Tibial artery (tissue), 4 donors: ENCODE measurements around the gene POU3F2.

Source experiments
- DNase-seq, 2 donors: peaks; one replicate each; pipeline ENCODE4 v3.0.0-alpha.2; 2019
- H3K27ac ChIP-seq, 2 donors: fragments of 200-600 bp; sonication (generic) in 1 of 2; 1 replicate in 1 of 2; 2 replicates in 1 of 2; pipeline ENCODE4 v1.5.1; 2018 to 2019; ENCODE audit warnings: mild to moderate bottlenecking in 1 of 2
- H3K27me3 ChIP-seq, 2 donors: fragments of 200-600 bp; sonication (generic) in 1 of 2; one replicate each; pipeline versions ENCODE4 v1.5.1 to v1.6.0; 2016 to 2019
- H3K36me3 ChIP-seq, 3 donors: fragments of 200-600 bp; sonication (generic) in 2 of 3; one replicate each; pipeline ENCODE4 v1.5.1; 2016 to 2019; ENCODE audit warnings: mild to moderate bottlenecking in 2 of 3
- H3K4me1 ChIP-seq, 4 donors: fragments of 200-600 bp; sonication (generic) in 2 of 4; 1 replicate in 3 of 4; 2 replicates in 1 of 4; pipeline ENCODE4 v1.5.1; 2016 to 2019
- H3K4me3 ChIP-seq, 2 donors: fragments of 200-600 bp; sonication (generic) in 1 of 2; 1 replicate in 1 of 2; 2 replicates in 1 of 2; pipeline ENCODE4 v1.5.1; 2018 to 2019; ENCODE audit warnings: mild to moderate bottlenecking in 2 of 2
- H3K9me3 ChIP-seq, 3 donors: fragments of 200-600 bp; sonication (generic) in 1 of 3; one replicate each; pipeline ENCODE4 v1.5.1; 2016 to 2019
- intact Hi-C: fragments of 100-400 bp; cut with DNase I; formaldehyde crosslinking; loops from one replicate; pipeline ENCODE4 v1.15.0; 2023; ENCODE audit warnings: low total_unique reads
- TF ChIP-seq, protein P1 (sequence below), 2 experiments: fragments of 200-600 bp in 1 of 2; fragments of 450-650 bp in 1 of 2; IDR thresholded peaks; one replicate each; pipeline ENCODE4 v1.5.1; 2017 to 2019; ENCODE audit warnings: antibody characterized with exemption in 2 of 2, mild to moderate bottlenecking in 1 of 2, moderate library complexity in 1 of 2

Gene POU3F2

GRCh38 chr6:98831959-98832283 lies 2.5 kb upstream of the POU3F2 start:
- Histone ChIP-seq H3K27me3 (peaks cover 0 to 77% of the 10 kb centered on the region in 2 donors), H3K9me3 (no peaks in the 10 kb centered on the region), H3K36me3 (no peaks in the 10 kb centered on the region), H3K4me1 (peaks cover 0 to 67% (median 50%) of the 10 kb centered on the region in 4 donors), H3K4me3 (peak overlapping the region in 1 of 2 donors; percentile 68), H3K27ac (no peak overlapping the region)
- intact Hi-C loops = no loop called here
- no peak for DNase-seq
- TF ChIP-seq, protein P1, sequence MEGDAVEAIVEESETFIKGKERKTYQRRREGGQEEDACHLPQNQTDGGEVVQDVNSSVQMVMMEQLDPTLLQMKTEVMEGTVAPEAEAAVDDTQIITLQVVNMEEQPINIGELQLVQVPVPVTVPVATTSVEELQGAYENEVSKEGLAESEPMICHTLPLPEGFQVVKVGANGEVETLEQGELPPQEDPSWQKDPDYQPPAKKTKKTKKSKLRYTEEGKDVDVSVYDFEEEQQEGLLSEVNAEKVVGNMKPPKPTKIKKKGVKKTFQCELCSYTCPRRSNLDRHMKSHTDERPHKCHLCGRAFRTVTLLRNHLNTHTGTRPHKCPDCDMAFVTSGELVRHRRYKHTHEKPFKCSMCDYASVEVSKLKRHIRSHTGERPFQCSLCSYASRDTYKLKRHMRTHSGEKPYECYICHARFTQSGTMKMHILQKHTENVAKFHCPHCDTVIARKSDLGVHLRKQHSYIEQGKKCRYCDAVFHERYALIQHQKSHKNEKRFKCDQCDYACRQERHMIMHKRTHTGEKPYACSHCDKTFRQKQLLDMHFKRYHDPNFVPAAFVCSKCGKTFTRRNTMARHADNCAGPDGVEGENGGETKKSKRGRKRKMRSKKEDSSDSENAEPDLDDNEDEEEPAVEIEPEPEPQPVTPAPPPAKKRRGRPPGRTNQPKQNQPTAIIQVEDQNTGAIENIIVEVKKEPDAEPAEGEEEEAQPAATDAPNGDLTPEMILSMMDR (IDR thresholded peaks at IDR 0.05) = no peak

DNA sequence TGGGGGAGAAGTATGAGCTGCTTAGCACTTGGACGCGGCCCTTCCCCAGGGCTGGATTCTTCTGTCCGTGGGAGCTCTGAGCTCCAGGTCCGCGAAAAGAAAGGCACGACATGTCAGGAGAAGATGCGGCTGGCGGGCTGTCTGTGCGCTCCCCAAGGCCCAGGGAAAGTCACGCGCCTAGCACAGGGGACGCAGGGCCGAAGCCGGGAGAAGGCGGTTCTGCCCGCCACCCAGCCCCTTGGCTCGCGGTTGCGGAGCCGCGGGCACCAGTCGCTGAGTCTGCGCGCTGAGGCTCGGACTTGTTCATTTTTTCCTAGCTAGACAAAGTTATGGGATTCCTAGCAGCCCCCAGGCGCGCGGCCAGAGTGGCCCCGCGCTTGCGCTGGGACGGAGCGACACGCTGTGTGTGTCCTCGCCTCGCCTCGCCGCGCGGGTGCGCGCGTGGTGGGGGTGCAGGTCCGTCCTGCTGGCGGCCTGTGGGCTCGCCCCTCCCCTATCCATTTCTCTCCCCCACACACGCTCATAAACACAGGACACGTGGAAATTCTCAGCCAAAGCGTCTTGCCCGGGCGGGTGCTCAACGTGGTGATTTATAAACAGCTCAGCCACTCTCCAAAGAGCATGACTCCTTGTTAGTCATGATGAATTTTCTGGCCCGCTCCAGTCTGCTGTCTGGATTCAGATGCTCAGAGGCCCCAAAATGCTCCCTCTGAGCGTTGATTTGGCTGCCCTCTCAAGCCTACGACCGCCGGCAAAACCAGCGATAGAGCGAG lies 1.9 kb upstream of the POU3F2 start:
- no peaks in the 10 kb centered on the region for H3K36me3 ChIP-seq
- intact Hi-C loops = no loop called here
- H3K27ac ChIP-seq = no peak overlapping the region
- H3K9me3 ChIP-seq = no peaks in the 10 kb centered on the region
- H3K4me1 ChIP-seq = peaks cover 0 to 63% (median 48%) of the 10 kb centered on the region in 4 donors
- peak in 1 of 2 donors; percentile 65 for DNase-seq
- peak overlapping the region; percentile 56 to 68 for H3K4me3 ChIP-seq
- TF ChIP-seq, protein P1 (IDR thresholded peaks at IDR 0.05) = no peak
- H3K27me3 ChIP-seq = peaks cover 3 to 77% of the 10 kb centered on the region in 2 donors

DNA sequence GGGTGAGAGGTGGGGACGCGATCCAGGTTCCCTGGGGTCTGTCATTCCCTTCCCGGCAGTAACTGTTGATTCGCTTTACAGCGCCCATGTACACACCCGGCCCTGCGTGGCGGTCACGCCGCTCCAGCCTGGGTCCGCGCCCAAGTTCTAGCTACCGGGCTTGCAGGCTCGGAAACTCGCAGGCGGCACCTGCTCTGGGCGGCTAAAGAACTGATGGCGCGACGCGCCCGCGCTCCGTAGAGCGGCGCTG lies 1.4 kb upstream of the POU3F2 start:
- TF ChIP-seq, protein P1 (IDR thresholded peaks at IDR 0.05) = no peak
- Histone ChIP-seq H3K36me3 (no peaks in the 10 kb centered on the region), H3K4me1 (peaks cover 0 to 58% (median 44%) of the 10 kb centered on the region in 4 donors), H3K4me3 (peak overlapping the region; percentile 56 to 68), H3K27me3 (peaks cover 7 to 77% of the 10 kb centered on the region in 2 donors), H3K27ac (no peak overlapping the region), H3K9me3 (no peaks in the 10 kb centered on the region)
- peak in 1 of 2 donors; percentile 69 for DNase-seq
- intact Hi-C loops = no loop called here

DNA sequence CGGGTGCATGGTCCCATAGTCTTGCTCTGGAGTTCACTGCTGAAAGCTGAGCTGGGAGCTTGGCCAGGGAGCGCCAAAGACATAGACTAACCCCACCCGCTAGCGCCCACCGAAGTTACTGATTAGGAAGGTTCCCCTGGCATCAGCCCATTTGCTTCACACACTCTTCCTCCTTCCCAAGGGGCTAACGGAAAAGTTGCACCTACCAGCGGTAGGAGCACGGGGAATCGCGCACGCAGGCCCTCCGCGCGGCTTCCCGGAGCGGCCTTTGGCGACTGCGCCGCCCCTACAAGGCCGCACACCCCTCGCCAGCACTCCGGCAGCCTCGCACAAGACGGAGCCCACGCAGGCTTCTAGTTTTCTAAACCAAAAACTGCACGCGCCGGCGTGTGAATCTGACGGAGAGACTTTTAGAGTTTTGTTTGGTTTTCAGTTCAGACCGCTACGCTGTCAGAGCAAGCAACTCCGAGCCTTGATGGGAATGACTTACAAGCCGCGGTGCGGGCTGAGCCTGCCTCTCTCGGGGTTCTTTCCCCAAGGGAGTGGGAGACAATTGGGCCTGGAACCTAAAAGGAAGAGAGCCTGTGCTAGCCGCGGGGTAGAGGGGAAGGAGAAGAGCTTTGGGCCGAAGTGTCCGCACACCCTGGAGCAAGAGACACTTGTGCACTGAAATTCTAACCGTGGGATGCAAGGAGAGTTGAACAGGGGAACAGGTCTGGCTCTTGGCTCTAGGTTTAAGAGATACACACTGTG lies 891 bp upstream of the POU3F2 start:
- Histone ChIP-seq H3K9me3 (no peaks in the 10 kb centered on the region), H3K4me1 (peaks cover 0 to 53% (median 43%) of the 10 kb centered on the region in 4 donors), H3K27ac (peak overlapping the region; percentile 41 to 48), H3K27me3 (peaks cover 7 to 77% of the 10 kb centered on the region in 2 donors), H3K4me3 (peak overlapping the region; percentile 56 to 68), H3K36me3 (no peaks in the 10 kb centered on the region)
- no peak for DNase-seq
- TF ChIP-seq, protein P1 (IDR thresholded peaks at IDR 0.05) = no peak
- intact Hi-C loops = no loop called here

- intact Hi-C loops = no loop called here
- H3K4me3 ChIP-seq = peak overlapping the region; percentile 56 to 68
- H3K9me3 ChIP-seq = no peaks in the 10 kb centered on the region
- no peak for DNase-seq
- H3K27me3 ChIP-seq = peaks cover 7 to 78% of the 10 kb centered on the region in 2 donors
- no peaks in the 10 kb centered on the region for H3K36me3 ChIP-seq
- H3K27ac ChIP-seq = no peak overlapping the region
- TF ChIP-seq, protein P1 (IDR thresholded peaks at IDR 0.05) = no peak
- H3K4me1 ChIP-seq = peaks cover 0 to 52% (median 43%) of the 10 kb centered on the region in 4 donors
Measured at GRCh38 chr6:98835149-98836024, 1.0 kb downstream of the POU3F2 start.
